Neural cell (in vitro differentiated cells): Measurements from ENCODE around the gene TMEM80.

Experiments used
- CTCF ChIP-seq: fragments of 450-650 bp; IDR thresholded peaks from 2 replicates; pipeline ENCODE4 v1.5.1; 2014; ENCODE audit warnings: antibody characterized with exemption, mild to moderate bottlenecking, moderate library complexity; ENCODE audit not compliant: poor library complexity, severe bottlenecking
- EZH2 ChIP-seq: fragments of 200-600, 300-800 bp; shearing (Covaris generic), sonication (generic); IDR thresholded peaks from 2 replicates; pipeline ENCODE4 v1.6.1; 2014; ENCODE audit warnings: antibody characterized with exemption, low read length, borderline replicate concordance, mild to moderate bottlenecking; ENCODE audit not compliant: insufficient read depth, poor library complexity, severe bottlenecking
- TAF1 ChIP-seq: IDR thresholded peaks from 2 replicates; pipeline ENCODE4 v1.6.1; 2012; ENCODE audit warnings: low read depth

GRCh38 chr11:724049-724777, 28.6 kb downstream of the TMEM80 start:
- no peak for TF ChIP-seq CTCF
- no peak for TF ChIP-seq EZH2
- no peak for TF ChIP-seq TAF1
